GM12874 (cell line): Measurements from ENCODE around the gene MTHFD1L.

Experiments used
- TF ChIP-seq, protein P1 (sequence below): IDR thresholded peaks from 2 replicates; pipeline ENCODE4 v1.5.1; 2011; ENCODE audit warnings: low read depth, mild to moderate bottlenecking, control low read depth, low read length, moderate library complexity; ENCODE audit not compliant: insufficient read depth

The MTHFD1L gene

DNA sequence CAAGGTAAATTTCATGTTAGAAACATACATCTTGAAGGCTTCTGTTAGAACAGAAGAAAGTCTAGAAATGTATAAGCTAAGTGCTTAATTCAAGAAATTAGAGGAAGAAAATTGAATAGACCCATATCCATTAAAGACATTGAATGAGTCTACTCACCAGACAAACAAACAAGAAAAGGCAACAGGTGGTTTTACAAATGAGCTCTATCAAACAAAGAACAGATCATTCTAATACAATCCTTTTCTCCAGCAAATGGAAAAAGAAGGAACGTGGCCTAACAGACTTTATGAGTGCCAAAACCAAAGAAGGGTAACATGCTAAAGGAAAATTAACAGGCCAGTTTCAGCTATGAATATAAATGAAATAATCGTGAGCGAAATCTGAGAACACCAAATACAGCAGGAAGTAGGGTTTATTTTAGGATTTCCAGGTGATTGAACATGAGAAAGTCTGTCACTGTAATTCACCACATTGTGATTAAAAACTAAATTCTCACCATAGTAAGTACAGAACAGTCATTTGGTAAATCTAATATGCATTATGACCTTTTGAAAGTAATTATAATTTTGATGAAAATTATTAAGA lies 22.6 kb downstream of the MTHFD1L start:
- TF ChIP-seq, protein P1, sequence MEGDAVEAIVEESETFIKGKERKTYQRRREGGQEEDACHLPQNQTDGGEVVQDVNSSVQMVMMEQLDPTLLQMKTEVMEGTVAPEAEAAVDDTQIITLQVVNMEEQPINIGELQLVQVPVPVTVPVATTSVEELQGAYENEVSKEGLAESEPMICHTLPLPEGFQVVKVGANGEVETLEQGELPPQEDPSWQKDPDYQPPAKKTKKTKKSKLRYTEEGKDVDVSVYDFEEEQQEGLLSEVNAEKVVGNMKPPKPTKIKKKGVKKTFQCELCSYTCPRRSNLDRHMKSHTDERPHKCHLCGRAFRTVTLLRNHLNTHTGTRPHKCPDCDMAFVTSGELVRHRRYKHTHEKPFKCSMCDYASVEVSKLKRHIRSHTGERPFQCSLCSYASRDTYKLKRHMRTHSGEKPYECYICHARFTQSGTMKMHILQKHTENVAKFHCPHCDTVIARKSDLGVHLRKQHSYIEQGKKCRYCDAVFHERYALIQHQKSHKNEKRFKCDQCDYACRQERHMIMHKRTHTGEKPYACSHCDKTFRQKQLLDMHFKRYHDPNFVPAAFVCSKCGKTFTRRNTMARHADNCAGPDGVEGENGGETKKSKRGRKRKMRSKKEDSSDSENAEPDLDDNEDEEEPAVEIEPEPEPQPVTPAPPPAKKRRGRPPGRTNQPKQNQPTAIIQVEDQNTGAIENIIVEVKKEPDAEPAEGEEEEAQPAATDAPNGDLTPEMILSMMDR = no peak

DNA sequence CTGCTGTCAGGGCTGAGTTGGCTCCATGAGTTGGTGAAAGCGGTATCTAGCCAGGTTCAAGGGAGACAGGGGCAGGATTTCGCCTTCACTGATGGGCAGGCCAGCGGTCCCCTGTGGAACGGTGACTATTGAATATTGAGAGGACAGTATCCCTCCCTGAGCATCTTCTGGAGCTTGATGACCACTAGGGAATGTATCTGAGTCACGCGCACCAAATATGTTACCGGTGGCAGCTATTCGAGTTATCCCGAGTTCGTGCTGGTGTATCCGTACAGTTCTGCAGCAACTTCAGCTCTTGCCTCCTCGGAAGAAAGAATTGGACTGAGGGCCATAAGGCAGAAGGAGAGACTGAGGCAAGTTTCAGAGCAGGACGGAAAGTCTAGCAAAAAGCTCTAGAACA lies 24.8 kb downstream of the MTHFD1L start:
- TF ChIP-seq, protein P1 = no peak

DNA sequence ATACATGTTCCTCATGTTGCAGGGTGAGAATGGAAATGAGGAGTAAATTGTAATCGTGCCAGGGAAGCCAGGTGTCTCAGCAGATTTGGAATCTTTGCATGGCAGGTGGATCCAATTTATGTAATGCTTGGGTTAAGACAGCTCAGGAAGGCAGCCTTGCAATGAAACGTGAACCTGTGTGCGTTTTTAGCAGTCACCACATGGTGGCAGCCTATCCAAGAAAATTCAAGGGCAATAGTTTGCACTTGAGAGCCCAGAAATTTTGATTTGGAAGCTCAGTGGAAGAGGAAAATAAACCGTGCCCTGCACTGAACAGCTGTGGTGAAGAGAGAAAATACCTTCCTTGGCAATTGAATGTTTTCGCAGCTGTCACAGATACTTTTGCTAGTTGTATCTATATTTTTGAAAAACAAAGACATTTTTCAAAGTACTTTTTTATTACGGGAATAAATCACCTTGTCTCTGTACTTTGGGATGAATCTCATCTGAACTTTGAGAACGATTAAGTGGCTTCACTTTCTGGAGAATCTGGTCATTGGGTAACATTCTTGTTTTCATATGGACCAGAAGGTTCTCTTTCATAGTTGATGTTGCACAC lies 26.5 kb downstream of the MTHFD1L start:
- TF ChIP-seq, protein P1 = peak; percentile 72

DNA sequence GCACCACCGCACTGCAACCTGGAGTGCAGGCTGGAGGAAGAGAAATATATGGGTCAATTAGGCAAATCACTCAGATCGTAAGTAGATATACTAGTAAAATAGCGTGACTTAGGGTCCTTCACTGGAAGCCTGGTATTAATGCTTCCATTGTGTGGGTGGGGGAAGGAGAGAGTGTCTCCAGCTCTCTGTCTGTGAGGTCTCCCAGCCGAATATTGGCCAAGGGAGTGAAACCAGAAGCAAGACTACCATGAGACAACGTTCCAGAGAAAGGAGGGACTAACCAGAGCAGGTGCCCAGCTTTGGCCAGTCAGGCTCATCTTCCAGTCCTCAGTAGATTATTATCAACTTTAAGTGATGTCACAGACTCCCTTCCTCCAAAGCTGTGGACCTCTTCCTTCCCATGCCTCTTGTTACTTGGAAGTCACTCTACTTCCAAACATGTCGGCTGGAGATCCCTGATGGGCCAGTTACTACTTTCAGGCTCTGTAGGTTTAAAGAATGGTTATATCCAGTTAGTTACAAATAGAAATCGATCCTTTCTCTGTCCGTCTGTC lies 28.8 kb downstream of the MTHFD1L start:
- TF ChIP-seq, protein P1 = no peak

DNA sequence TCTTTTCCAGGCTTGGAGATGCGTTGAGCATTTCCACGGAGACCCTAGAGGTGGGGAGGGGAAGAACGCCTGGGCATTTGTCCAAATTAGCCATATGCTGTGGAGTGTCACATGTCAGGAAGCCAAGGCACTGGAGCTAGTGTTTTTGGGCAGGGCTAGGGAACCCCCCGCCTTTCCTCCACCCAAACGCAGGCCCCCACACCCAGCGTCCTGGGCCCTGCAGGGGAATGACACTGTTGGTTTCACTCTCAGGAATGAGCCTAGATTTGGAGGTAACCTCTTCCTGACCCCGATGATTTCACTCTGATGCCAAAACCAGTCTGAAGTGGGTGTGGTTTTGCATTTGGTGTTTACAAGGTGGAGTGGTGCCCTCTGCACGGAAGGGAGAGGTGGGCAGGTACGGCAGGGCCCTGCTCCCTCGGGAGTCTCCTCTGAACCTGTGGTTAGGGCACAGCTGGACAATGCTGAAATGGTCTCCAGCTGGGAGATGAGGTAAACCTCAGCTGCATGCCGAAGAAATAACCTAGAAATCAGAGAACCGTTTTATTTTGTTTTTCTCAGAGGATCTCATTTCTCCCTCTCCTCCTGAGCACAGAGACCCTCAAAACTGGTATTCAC lies 29.5 kb downstream of the MTHFD1L start:
- TF ChIP-seq, protein P1 = no peak

DNA sequence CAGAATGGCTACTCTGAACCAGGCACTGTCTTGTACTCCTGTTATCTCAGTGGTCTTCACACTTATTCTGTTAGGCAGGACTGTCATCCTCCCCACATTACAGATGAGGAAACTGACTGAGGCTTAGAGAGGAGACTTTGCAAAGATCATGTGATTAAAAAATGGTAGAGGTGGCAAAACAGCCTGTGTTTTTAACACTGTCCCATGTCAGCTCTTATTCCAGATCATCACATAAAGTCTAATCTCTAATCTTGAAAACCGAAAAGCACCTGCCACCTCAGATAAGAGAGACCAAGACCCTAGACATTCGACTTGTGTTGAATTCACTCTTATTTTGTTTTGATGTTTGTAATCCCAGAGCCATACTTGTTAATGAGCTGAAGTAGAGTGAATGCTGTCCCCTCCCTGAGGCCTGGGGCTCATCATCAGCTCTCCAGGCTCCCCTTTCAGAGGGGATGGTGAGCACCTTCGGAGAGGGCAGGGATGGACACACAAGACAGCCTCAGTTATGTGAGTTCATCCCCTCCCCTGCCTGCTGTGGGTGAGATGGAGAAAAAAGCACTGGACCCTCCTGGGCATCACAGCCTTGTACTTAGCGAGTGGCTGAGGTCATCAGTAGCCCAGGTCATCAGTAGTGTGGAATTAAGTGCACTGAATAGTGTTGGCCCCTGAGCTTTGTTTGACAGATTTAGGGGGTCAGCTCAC lies 30.6 kb downstream of the MTHFD1L start:
- TF ChIP-seq, protein P1 = no peak

DNA sequence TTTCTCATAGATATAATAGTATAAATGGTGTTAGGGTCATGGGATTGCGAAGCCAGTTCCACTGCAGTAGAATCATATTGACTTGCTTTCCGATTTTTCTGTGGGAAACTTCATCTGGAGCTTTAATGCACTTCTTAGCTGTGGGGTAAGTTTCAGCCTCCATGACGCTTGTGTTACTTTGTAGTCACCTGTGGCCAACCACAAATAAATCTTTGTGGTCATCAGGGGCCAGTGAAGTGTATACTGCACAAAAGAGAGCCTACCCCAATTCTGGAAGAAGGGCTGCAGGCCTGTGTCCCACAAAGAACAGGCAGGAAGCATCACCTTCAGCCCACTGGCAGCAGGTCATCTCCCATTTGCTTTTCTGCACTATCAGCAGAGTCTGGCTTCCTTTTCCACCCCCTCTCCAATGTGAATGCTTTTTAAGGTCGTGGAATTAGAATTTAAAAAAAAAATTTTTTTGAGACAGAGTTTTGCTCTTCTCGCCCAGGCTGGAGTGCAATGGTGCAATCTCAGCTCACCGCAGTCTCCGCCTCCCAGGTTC lies 32.0 kb downstream of the MTHFD1L start:
- TF ChIP-seq, protein P1 = no peak
